H1 (cell line): ENCODE data around the gene CRISPLD2. TPM values are rescaled to one million over a fixed set of nuclear protein-coding genes. Genes with fewer than 3 reads are reported as not detected.

Experiments
- BACH1 ChIP-seq: IDR thresholded peaks from 2 replicates; pipeline ENCODE4 v1.6.1; 2012; ENCODE audit warnings: low read length, improper control_type of control experiment
- MAX ChIP-seq: IDR thresholded peaks from 2 replicates; pipeline ENCODE4 v1.6.1; 2012; ENCODE audit warnings: inconsistent platforms
- POU5F1 ChIP-seq: IDR thresholded peaks from 2 replicates; pipeline ENCODE4 v1.6.1; 2011; ENCODE audit warnings: low read depth, mild to moderate bottlenecking, low read length, moderate library complexity
- SUZ12 ChIP-seq: fragments of 200-600 bp; sonication (generic); IDR thresholded peaks from 2 replicates; pipeline ENCODE4 v1.6.1; 2012; ENCODE audit warnings: mild to moderate bottlenecking, inconsistent platforms, low read length, moderate library complexity, mixed read lengths
- polyA plus RNA-seq, 7 experiments: library from polyadenylated mRNA; depleted of rRNA in 3 of 7; stranded (reverse) in 5 of 7; unstranded in 2 of 7; fragments of >200 nt in 5 of 7; fragments of 200-250 nt in 2 of 7; gene quantifications; 1 replicate in 5 of 7; 2 replicates in 1 of 7; 4 replicates in 1 of 7; pipeline versions ENCODE4 v1.2.1 to v1.2.3, GENCODE V29; 2011 to 2013; ENCODE audit warnings: missing spikeins in 2 of 7, mixed read lengths in 2 of 7
- total RNA-seq: library from RNA; stranded (reverse); fragmentation: NEBNext Ultra II Directional; extraction: Animal tissue kit (Norgen Biotek cat#: 25700); gene quantifications from 2 replicates; pipeline ENCODE4 v1.2.1, GENCODE V29; 2021

CRISPLD2 gene
- total and polyA plus RNA-seq, 2 of the 8 experiments (the other 6 are each of a cell fraction or from before 2014, with no cell fraction given), result 2.7 to 5.1 TPM

- TF ChIP-seq SUZ12 (no peak), MAX (no peak), POU5F1 (no peak), BACH1 (no peak)
These were observed 3.3 kb upstream of the CRISPLD2 start (continued) for GRCh38 chr16:84816485-84816884.
